HG03103 (cell line): ENCODE measurements around the gene SGSM2.

Experiments used
- ATAC-seq: cut with Tn5 transposase; IDR thresholded peaks from one replicate; pipeline ENCODE4 v1.9.1; 2021; ENCODE audit warnings: low read depth; ENCODE audit not compliant: unreplicated experiment

Gene SGSM2

GRCh38 chr17:2384439-2385127 is 47.3 kb downstream of the SGSM2 start:
- ATAC-seq: no peak

GRCh38 chr17:2385240-2386210 is 48.2 kb downstream of the SGSM2 start:
- ATAC-seq: no peak

- ATAC-seq: no peak
Measured at GRCh38 chr17:2386400-2387085, 49.2 kb downstream of the SGSM2 start.

GRCh38 chr17:2387086-2388019 is 50.1 kb downstream of the SGSM2 start:
- no peak for ATAC-seq

GRCh38 chr17:2388020-2388682 is 50.9 kb downstream of the SGSM2 start:
- ATAC-seq: no peak

- no peak for ATAC-seq
Measured at GRCh38 chr17:2388683-2389055, 51.4 kb downstream of the SGSM2 start.

- ATAC-seq: no peak
Measured at GRCh38 chr17:2390199-2390836, 53.0 kb downstream of the SGSM2 start.

- ATAC-seq: no peak
Measured at GRCh38 chr17:2391597-2392251, 54.4 kb downstream of the SGSM2 start.

- peak; percentile 47 for ATAC-seq
Measured at GRCh38 chr17:2392252-2393173, 55.2 kb downstream of the SGSM2 start.

GRCh38 chr17:2393174-2393953 is 56.1 kb downstream of the SGSM2 start:
- peak; percentile 18 for ATAC-seq

- no peak for ATAC-seq
Measured at GRCh38 chr17:2393954-2394749, 56.9 kb downstream of the SGSM2 start.

- no peak for ATAC-seq
Measured at GRCh38 chr17:2394775-2395201, 57.5 kb downstream of the SGSM2 start.

- no peak for ATAC-seq
Measured at GRCh38 chr17:2395258-2396181, 58.2 kb downstream of the SGSM2 start.

GRCh38 chr17:2396192-2396567 is 58.9 kb downstream of the SGSM2 start:
- ATAC-seq: no peak
